G401 (cell line): ENCODE results near the gene BDKRB2. TPM values are rescaled to one million over a fixed set of nuclear protein-coding genes. Genes with fewer than 3 reads are reported as not detected.

Experiments used
- DNase-seq: peaks from one replicate; pipeline ENCODE4 v3.0.0-alpha.2; 2015; ENCODE audit warnings: low spot score
- in situ Hi-C: cut with HindIII; loops from 2 replicates; pipeline ENCODE4 v1.10.0; 2016; ENCODE audit warnings: low sequenced_read_pairs, mixed read lengths
- total RNA-seq: library from RNA; depleted of rRNA; stranded (reverse); fragments of >200 nt; shearing (Covaris generic); gene quantifications from 2 replicates; pipeline ENCODE4 v1.2.3, GENCODE V29; 2014

Gene BDKRB2
- total RNA-seq, 1 experiment from 2014 or later, result not detected

- in situ Hi-C loops, result no loop called here
- no peak for DNase-seq
Observed at GRCh38 chr14:96173636-96174475, 30.8 kb upstream of the BDKRB2 start.

DNA sequence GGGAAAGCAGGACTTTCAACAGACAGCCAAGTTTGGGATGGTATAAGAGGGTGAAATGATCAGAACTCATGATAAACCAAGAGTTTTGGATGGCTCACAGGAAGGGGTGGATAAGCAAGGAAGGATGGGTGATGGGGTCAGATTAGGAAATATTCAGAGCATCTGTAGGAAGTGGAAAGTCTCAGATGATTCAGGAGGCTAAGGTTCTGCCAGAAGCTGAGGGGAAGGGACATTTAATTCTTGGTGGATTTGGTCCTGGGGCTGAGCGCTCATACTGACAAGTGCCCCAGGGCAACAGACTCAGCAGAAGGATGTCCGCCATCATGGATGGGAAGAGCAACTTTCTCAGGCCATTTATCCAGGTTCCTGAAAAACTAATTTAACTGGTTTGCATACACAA lies 28.4 kb upstream of the BDKRB2 start:
- no peak for DNase-seq
- in situ Hi-C loops, result no loop called here

DNA sequence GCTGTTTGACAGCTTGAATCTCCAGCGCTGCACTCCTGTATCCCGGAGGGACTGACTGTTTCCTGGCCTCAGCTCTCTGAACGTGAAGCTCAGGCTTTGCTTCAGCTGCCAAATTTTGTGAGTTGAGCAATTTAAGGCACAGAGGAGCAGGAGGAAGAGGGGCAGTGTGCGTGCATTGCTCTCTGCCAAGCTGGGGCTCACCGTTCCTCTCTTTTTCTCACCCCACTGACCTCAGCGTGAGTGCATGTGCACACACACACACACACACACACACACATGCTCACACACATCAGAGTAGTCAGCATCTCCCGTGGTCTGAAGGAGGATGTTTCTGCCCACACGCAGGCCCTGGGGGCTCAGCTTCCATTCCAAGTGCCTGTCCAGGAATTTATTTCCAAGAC lies 27.8 kb upstream of the BDKRB2 start:
- DNase-seq, result no peak
- in situ Hi-C loops, result no loop called here

DNA sequence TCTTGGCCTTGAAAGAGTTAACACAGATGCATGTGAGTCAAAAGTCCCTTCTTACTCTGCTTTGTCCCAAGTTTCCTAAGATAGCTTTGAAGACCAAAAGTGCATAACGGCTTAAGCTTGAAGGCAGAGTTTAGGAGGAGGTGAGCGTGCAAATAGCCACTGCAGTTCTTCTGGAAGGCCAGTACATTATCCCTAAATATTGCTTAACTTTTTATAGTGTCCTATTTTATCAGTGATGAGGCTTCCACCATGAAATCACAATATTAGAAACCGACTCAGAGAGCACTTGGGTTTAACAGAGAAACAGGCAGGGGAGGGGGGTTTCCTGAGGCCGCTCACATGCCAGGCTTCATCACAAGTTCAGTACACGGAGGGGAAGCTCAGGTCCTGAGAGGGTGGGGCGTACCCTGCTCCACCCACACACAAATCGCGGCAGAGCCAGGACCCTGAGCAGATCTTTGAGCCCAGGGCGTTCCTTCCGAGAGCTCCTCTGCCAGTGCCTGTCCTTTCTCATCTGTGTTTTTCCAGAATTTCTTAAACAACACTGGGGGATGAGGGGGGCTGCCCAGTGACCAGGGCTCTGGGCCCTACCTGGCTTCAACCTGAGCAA lies 26.8 kb upstream of the BDKRB2 start:
- in situ Hi-C loops, result no loop called here
- no peak for DNase-seq

GRCh38 chr14:96178461-96179321 lies 25.9 kb upstream of the BDKRB2 start:
- in situ Hi-C loops, result no loop called here
- DNase-seq, result no peak

DNA sequence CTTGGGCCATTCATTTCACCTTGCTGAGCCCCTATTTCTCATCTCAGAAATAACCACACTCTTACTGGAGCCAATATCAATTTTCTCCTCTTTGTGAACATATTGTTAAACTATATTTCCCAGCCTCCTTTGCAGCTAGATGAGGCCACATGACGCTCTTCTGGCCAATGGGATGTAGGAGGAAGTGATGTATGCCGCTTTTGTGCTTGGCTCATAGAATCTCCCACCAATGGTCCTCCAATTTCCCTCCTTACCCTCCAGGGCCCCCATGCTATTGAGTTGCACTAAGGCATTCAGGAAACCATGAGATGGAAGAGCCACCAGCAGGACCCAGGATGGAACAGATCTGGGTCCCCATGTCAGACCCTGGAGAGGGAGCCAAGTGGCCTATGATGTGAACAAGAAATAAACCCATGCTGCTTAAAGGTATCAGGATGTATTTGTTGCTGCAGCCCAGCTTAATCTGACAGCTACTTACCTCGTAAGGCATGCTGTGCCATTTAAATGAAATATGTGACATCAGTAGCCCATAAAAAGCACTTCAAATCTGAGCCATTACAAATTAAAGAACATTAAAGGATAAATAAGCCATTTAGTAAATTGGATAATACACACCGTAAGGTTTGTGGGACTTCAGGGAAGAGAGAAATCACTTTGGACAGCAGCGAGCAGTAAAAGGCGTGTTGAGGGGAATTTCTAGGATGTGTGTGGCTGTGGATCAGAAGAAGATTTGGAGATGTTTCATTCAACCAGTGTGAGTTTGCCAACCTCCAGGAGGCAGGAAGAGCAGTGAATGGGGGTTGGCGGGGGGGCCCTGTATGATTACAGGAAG lies 24.4 kb upstream of the BDKRB2 start:
- in situ Hi-C loops, result no loop called here
- DNase-seq, result no peak

DNA sequence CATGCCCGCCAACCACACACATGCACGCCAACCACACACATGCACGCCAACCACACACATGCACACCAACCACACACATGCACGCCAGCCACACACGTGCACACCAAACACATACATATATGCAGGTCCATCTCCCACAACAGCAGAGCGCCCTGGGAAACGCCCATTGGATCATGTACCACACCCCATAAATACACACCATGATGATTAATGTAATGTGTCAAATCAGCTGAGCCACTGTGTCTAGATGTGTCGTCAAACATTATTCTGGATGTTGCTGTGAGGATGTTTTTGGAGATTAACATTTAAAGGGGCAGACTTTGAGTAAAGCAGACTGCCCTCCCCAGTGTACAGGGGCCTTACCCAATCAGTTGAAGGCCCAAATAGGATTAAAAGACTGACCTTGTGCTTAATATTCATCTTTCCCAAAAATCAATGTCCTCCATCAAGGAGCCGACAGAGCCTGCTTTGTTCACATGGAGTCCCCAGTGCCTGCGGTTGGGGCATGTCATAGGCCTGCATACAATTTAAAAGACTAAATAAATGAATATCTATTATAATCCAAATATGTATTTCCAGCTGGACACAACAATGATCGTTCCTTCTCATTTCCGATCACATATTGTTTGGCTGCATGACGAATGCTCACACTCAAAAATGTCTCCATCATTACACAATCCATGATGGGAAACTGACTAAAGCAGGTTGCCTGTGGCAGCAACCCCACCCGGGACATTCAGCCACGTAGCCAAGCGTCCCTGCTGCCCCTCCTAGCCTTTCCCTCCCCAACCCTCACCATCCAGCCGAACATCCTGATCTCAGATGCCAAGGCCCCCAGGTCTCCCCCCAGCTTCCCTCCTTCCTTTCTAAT lies 23.2 kb upstream of the BDKRB2 start:
- in situ Hi-C loops, result no loop called here
- no peak for DNase-seq

- in situ Hi-C loops, result no loop called here
- no peak for DNase-seq
Observed at GRCh38 chr14:96182546-96182945, 22.1 kb upstream of the BDKRB2 start.

GRCh38 chr14:96184737-96185136 lies 19.9 kb upstream of the BDKRB2 start:
- in situ Hi-C loops, result no loop called here

GRCh38 chr14:96187216-96188031 lies 17.2 kb upstream of the BDKRB2 start:
- in situ Hi-C loops, result no loop called here
- DNase-seq, result peak; percentile 86

More at GRCh38 chr14:96184737-96185136, 19.9 kb upstream of the BDKRB2 start:
- DNase-seq, result peak; percentile 83

- in situ Hi-C loops, result no loop called here
- DNase-seq, result no peak
Observed at GRCh38 chr14:96189281-96189711, 15.3 kb upstream of the BDKRB2 start.

GRCh38 chr14:96191353-96191752 lies 13.3 kb upstream of the BDKRB2 start:
- in situ Hi-C loops, result no loop called here
- no peak for DNase-seq

DNA sequence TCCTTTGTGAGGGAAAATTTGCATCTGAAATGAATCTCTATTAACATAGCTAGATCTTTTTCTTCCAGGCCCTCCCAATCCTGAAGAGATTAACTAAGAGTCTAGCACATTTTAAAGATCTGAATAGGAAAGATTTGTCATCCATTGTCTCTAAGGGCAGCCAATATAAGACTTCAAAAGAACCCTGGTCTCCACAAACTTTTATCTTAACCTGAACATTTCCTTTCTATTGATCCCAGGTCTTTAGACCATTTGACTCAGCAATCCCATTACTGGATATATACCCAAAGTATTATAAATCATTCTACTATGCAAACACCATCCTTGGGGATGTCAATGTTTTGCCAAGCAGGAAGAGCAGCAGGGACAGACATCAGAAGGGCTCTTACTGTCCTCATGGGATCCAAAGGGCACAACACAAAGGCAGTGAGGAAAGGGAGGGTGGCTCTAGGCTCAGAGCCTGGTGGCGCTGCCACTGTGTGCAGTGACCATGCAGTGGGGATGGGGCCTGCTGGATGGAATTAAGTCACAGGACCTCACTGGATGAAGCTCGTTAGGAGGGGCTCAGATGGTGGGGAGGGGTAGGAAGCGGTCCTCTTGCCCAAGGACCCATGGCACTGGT lies 12.7 kb upstream of the BDKRB2 start:
- in situ Hi-C loops, result no loop called here
- DNase-seq, result no peak

DNA sequence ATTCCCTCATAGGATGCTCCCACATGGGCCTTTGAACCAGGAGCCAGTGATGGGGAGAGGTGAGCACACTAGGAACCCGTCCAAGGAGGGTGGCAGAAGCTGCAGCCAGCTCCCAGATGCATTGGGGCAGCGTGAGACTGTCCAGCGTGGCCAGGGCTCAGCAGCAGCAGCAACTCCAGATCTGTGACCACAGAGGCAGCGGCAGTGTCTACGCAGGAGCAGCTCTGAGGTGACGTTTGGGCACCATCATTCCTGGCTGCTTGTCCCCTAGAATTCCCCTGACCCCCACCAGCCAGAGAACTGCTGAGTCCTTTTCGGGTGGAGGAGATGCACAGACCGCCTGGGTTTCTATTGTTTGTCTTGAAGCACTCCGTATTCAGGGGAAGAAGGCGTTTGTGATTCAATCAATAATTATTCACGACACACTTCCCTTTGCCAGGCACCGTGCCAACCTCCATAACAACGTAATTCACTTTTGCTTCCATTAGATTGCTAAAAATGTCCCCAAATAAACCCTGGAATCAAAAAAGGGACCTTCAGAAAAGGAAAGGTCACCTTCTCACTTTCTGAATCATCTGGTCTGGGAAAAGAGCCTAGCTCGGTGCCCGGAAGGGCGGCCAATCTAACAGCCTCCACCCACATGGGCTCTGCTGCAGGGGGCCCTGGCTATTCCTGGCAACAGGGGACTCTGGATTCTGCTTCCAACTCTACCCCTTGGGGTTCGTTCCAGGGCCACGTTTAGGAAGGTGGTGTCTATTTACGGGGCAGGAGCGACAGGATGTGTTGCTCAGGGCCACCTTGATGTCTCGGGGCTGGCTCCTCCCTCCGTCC lies 11.4 kb upstream of the BDKRB2 start:
- in situ Hi-C loops, result no loop called here
- no peak for DNase-seq

DNA sequence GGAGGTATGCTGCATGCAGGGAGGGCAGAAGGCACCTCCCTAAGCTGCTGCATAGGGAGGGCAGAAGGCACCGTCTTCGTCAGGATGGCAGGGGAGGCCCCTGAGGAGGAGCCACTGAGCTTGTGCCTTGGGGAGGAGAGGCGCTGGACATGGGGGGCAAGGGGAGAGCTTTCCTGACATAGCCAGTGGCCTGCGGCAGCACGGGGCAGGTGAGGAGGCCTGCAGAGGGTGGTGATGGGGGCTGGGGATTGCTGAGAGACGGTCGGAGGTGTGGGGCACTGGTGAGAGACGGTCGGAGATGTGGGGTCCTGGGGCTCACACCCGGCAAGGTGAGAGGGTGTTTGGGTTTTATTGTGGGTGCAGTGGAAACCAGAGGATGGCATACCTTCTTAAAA lies 10.4 kb upstream of the BDKRB2 start:
- in situ Hi-C loops, result no loop called here
- no peak for DNase-seq
